CD1c-positive myeloid dendritic cell (primary cell): ENCODE results near the gene DGKB.

Experiments used
- DNase-seq: peaks from one replicate; pipeline ENCODE4 v3.0.0-alpha.2; 2016; ENCODE audit errors: extremely low spot score

The DGKB gene

GRCh38 chr7:14760730-14761478 lies 141.6 kb downstream of the DGKB start:
- DNase-seq = no peak

- DNase-seq = no peak
Observed at GRCh38 chr7:14759785-14760184, 142.8 kb downstream of the DGKB start.

- no peak for DNase-seq
Observed at GRCh38 chr7:14754631-14755030, 147.9 kb downstream of the DGKB start.

- no peak for DNase-seq
Observed at GRCh38 chr7:14752301-14752700, 150.2 kb downstream of the DGKB start.

GRCh38 chr7:14751461-14751860 lies 151.1 kb downstream of the DGKB start:
- no peak for DNase-seq

- no peak for DNase-seq
Observed at GRCh38 chr7:14748461-14748860, 154.1 kb downstream of the DGKB start.

- DNase-seq = no peak
Observed at GRCh38 chr7:14747701-14748100, 154.8 kb downstream of the DGKB start.

GRCh38 chr7:14745076-14745475 lies 157.5 kb downstream of the DGKB start:
- no peak for DNase-seq

- no peak for DNase-seq
Observed at GRCh38 chr7:14740606-14741005, 161.9 kb downstream of the DGKB start.

- no peak for DNase-seq
Observed at GRCh38 chr7:14739841-14740185, 162.7 kb downstream of the DGKB start.

GRCh38 chr7:14739168-14739840 lies 163.2 kb downstream of the DGKB start:
- DNase-seq = no peak

- DNase-seq = no peak
Observed at GRCh38 chr7:14738086-14738485, 164.5 kb downstream of the DGKB start.

GRCh38 chr7:14734839-14735321 lies 167.7 kb downstream of the DGKB start:
- no peak for DNase-seq

GRCh38 chr7:14720785-14721184 lies 181.8 kb downstream of the DGKB start:
- no peak for DNase-seq

- DNase-seq = no peak
Observed at GRCh38 chr7:14717816-14718215, 184.7 kb downstream of the DGKB start.

- DNase-seq = no peak
Observed at GRCh38 chr7:14717169-14717568, 185.4 kb downstream of the DGKB start.

- DNase-seq = no peak
Observed at GRCh38 chr7:14714161-14714728, 188.3 kb downstream of the DGKB start.

GRCh38 chr7:14698239-14698638 lies 204.3 kb downstream of the DGKB start:
- no peak for DNase-seq

GRCh38 chr7:14697684-14698083 lies 204.9 kb downstream of the DGKB start:
- DNase-seq = no peak

GRCh38 chr7:14691597-14692203 lies 210.9 kb downstream of the DGKB start:
- DNase-seq = peak; percentile 48

- DNase-seq = no peak
Observed at GRCh38 chr7:14691034-14691433, 211.5 kb downstream of the DGKB start.

GRCh38 chr7:14690486-14690885 lies 212.1 kb downstream of the DGKB start:
- DNase-seq = no peak

GRCh38 chr7:14690075-14690474 lies 212.5 kb downstream of the DGKB start:
- peak; percentile 55 for DNase-seq
